Measurements from ENCODE around the gene FXR2.

Gene FXR2

GRCh38 chr17:7582396-7583252 lies 32.1 kb downstream of the FXR2 start:
- Histone ChIP-seq H3K27me3 (replicated peaks; ENCODE audit: control insufficient read depth, insufficient read depth, low read length) (no peaks in the 10 kb centered on the region), H3K36me3 (ENCODE audit: control insufficient read depth, insufficient read depth, low read length) (peaks cover 17% of the 10 kb centered on the region), H3K4me3 (replicated peaks; ENCODE audit: low read depth, low read length) (peak overlapping the region; percentile 90)
- no peak for DNase-seq (ENCODE audit: extremely low read depth, insufficient read length)
- TF ChIP-seq CTCF (IDR thresholded peaks at IDR 0.05; ENCODE audit: insufficient read depth, low read length, poor library complexity, severe bottlenecking): no peak

- Histone ChIP-seq H3K4me3 (replicated peaks; ENCODE audit: low read depth, low read length) (no peak overlapping the region), H3K36me3 (ENCODE audit: control insufficient read depth, insufficient read depth, low read length) (peaks cover 24% of the 10 kb centered on the region)
Measured at GRCh38 chr17:7580604-7581575, 33.8 kb downstream of the FXR2 start.

GRCh38 chr17:7579834-7580603 lies 34.7 kb downstream of the FXR2 start:
- DNase-seq (ENCODE audit: extremely low read depth, insufficient read length): peak; percentile 72
- Histone ChIP-seq H3K36me3 (ENCODE audit: control insufficient read depth, insufficient read depth, low read length) (peaks cover 31% of the 10 kb centered on the region), H3K27me3 (replicated peaks; ENCODE audit: control insufficient read depth, insufficient read depth, low read length) (no peaks in the 10 kb centered on the region), H3K4me3 (replicated peaks; ENCODE audit: low read depth, low read length) (no peak overlapping the region)
- TF ChIP-seq CTCF (IDR thresholded peaks at IDR 0.05; ENCODE audit: insufficient read depth, low read length, poor library complexity, severe bottlenecking): no peak

More at GRCh38 chr17:7580604-7581575, 33.8 kb downstream of the FXR2 start:
- TF ChIP-seq CTCF (IDR thresholded peaks at IDR 0.05; ENCODE audit: insufficient read depth, low read length, poor library complexity, severe bottlenecking): no peak
- no peaks in the 10 kb centered on the region for H3K27me3 ChIP-seq (replicated peaks; ENCODE audit: control insufficient read depth, insufficient read depth, low read length)
- no peak for DNase-seq (ENCODE audit: extremely low read depth, insufficient read length)

GRCh38 chr17:7579001-7579833 lies 35.5 kb downstream of the FXR2 start, which contains the start of gene CD68:
CD68 (plus strand) TSS chr17:7579638; CDS start chr17:7579678, 40 bp downstream.
- H3K4me3 ChIP-seq (replicated peaks; ENCODE audit: low read depth, low read length): peak within 1 kb of the TSS; percentile 1; the same call in 1 of the 2 replicates
- DNase-seq (ENCODE audit: extremely low read depth, insufficient read length): peak; percentile 73
- H3K36me3 ChIP-seq (ENCODE audit: control insufficient read depth, insufficient read depth, low read length): peaks cover 34% of the 10 kb centered on the region
- H3K27me3 ChIP-seq (replicated peaks; ENCODE audit: control insufficient read depth, insufficient read depth, low read length): no peaks in the 10 kb centered on the region
- TF ChIP-seq CTCF (IDR thresholded peaks at IDR 0.05; ENCODE audit: insufficient read depth, low read length, poor library complexity, severe bottlenecking): no peak
